Mesenchymal stem cell (in vitro differentiated cells and primary cell): ENCODE measurements around the gene GPAM.
"Not testable (repeated sequence)": the region's sequence is repeated elsewhere in the genome, so short reads cannot be mapped to it uniquely, and the experiment has no call there.

ENCODE experiments used
- DNase-seq: peaks from one replicate; pipeline ENCODE4 v3.0.0-alpha.2; 2013
- H2AFZ ChIP-seq: one replicate; pipeline ENCODE4 v1.6.1; 2013; ENCODE audit warnings: low read depth, mild to moderate bottlenecking, control low read depth, inconsistent platforms, low read length, moderate library complexity
- H2AK5ac ChIP-seq: 2 replicates; pipeline ENCODE4 v1.6.1; 2013; ENCODE audit warnings: low read length, moderate library complexity, mild to moderate bottlenecking, inconsistent platforms; ENCODE audit not compliant: severe bottlenecking
- H2BK120ac ChIP-seq: one replicate; pipeline ENCODE4 v1.6.1; 2013; ENCODE audit warnings: low read depth, mild to moderate bottlenecking, inconsistent platforms, low read length, moderate library complexity
- H2BK12ac ChIP-seq, 2 experiments: one replicate each; pipeline ENCODE4 v1.6.1; 2013; ENCODE audit warnings: inconsistent platforms in 2 of 2, low read length in 2 of 2, mild to moderate bottlenecking in 2 of 2, moderate library complexity in 2 of 2, control low read depth in 1 of 2
- H2BK15ac ChIP-seq: one replicate; pipeline ENCODE4 v1.6.1; 2013; ENCODE audit warnings: mild to moderate bottlenecking, low read depth, inconsistent platforms; ENCODE audit not compliant: poor library complexity, severe bottlenecking
- H2BK5ac ChIP-seq: 2 replicates; pipeline ENCODE4 v1.6.1; 2013; ENCODE audit warnings: low read depth, mild to moderate bottlenecking, low read length, control low read depth, inconsistent platforms; ENCODE audit not compliant: poor library complexity, severe bottlenecking
- H3K14ac ChIP-seq, 2 experiments: one replicate each; pipeline ENCODE4 v1.6.1; 2013; ENCODE audit warnings: inconsistent platforms in 2 of 2, low read length in 2 of 2, control low read depth in 1 of 2, mild to moderate bottlenecking in 1 of 2, moderate library complexity in 1 of 2
- H3K18ac ChIP-seq, 2 experiments: one replicate each; pipeline ENCODE4 v1.6.1; 2013; ENCODE audit warnings: inconsistent platforms in 2 of 2, low read length in 2 of 2, control low read depth in 1 of 2, low read depth in 1 of 2, mild to moderate bottlenecking in 1 of 2
- H3K23ac ChIP-seq, 2 experiments: one replicate each; pipeline ENCODE4 v1.6.1; 2013; ENCODE audit warnings: inconsistent platforms in 2 of 2, low read length in 2 of 2, mild to moderate bottlenecking in 2 of 2, moderate library complexity in 2 of 2, control low read depth in 1 of 2
- H3K27ac ChIP-seq: 2 replicates; pipeline ENCODE4 v1.5.1; 2013; ENCODE audit warnings: mild to moderate bottlenecking, moderate library complexity, low read length, control low read depth, inconsistent platforms; ENCODE audit not compliant: poor library complexity, severe bottlenecking
- H3K27me3 ChIP-seq, 2 experiments: 2 replicates each; pipeline versions ENCODE4 v1.6.1 to v1.7.0; 2013; ENCODE audit warnings: low read length in 2 of 2, mild to moderate bottlenecking in 2 of 2, moderate library complexity in 2 of 2, control low read depth in 1 of 2, inconsistent platforms in 1 of 2; ENCODE audit not compliant: control insufficient read depth in 1 of 2, insufficient read depth in 1 of 2
- H3K36me3 ChIP-seq, 2 experiments: 2 replicates each; pipeline versions ENCODE4 v1.6.1 to v1.7.0; 2013; ENCODE audit warnings: low read length in 2 of 2, control low read depth in 1 of 2, inconsistent platforms in 1 of 2, low read depth in 1 of 2, mild to moderate bottlenecking in 1 of 2; ENCODE audit not compliant: insufficient read depth in 2 of 2, control insufficient read depth in 1 of 2
- H3K4ac ChIP-seq, 2 experiments: one replicate each; pipeline ENCODE4 v1.6.1; 2013; ENCODE audit warnings: inconsistent platforms in 2 of 2, low read length in 2 of 2, mild to moderate bottlenecking in 2 of 2, moderate library complexity in 2 of 2, control low read depth in 1 of 2, low read depth in 1 of 2
- H3K4me1 ChIP-seq: 2 replicates; pipeline ENCODE4 v1.6.1; 2013; ENCODE audit warnings: low read depth, low read length, control low read depth; ENCODE audit not compliant: control insufficient read depth, insufficient read depth
- H3K4me2 ChIP-seq: 2 replicates; pipeline ENCODE4 v1.6.1; 2013; ENCODE audit warnings: low read length, mild to moderate bottlenecking, inconsistent platforms; ENCODE audit not compliant: poor library complexity, severe bottlenecking
- H3K4me3 ChIP-seq, 2 experiments: 2 replicates each; pipeline versions ENCODE4 v1.5.1 to v1.7.0; 2013; ENCODE audit warnings: low read length in 2 of 2, mild to moderate bottlenecking in 2 of 2, control low read depth in 1 of 2, low read depth in 1 of 2; ENCODE audit not compliant: insufficient read depth in 1 of 2
- H3K79me1 ChIP-seq: replicated peaks from 2 replicates; pipeline ENCODE4 v1.6.1; 2013; ENCODE audit warnings: mild to moderate bottlenecking, control low read depth, low read length, inconsistent platforms; ENCODE audit not compliant: poor library complexity, severe bottlenecking
- H3K9ac ChIP-seq: 2 replicates; pipeline ENCODE4 v1.7.0; 2013; ENCODE audit warnings: mild to moderate bottlenecking, low read length, moderate library complexity
- H3K9me3 ChIP-seq: 2 replicates; pipeline ENCODE4 v1.7.0; 2013; ENCODE audit warnings: mild to moderate bottlenecking, low read length; ENCODE audit not compliant: control insufficient read depth
- H4K8ac ChIP-seq: one replicate; pipeline ENCODE4 v1.6.1; 2013; ENCODE audit warnings: inconsistent platforms, mild to moderate bottlenecking, low read length, moderate library complexity
- H4K91ac ChIP-seq: one replicate; pipeline ENCODE4 v1.6.1; 2013; ENCODE audit warnings: mild to moderate bottlenecking, low read length, inconsistent platforms
- WGBS: methylation state at CpG from one replicate; pipeline ENCODE4 v1.1.7; 2013; ENCODE audit warnings: mixed read lengths; 5-methylcytosine and 5-hydroxymethylcytosine counted together

The GPAM gene

GRCh38 chr10:112200259-112200658 lies 16.7 kb upstream of the GPAM start:
- H3K9me3 ChIP-seq, H2BK120ac ChIP-seq, H2AK5ac ChIP-seq, H2BK12ac ChIP-seq, H3K27ac ChIP-seq, H3K79me1 ChIP-seq, H3K27me3 ChIP-seq, H2BK15ac ChIP-seq, H2BK5ac ChIP-seq, H3K4me3 ChIP-seq, H4K8ac ChIP-seq, H3K14ac ChIP-seq, H3K18ac ChIP-seq, H3K9ac ChIP-seq, H3K4me2 ChIP-seq, H2AFZ ChIP-seq, H3K4ac ChIP-seq, H4K91ac ChIP-seq, DNase-seq, H3K23ac ChIP-seq, H3K4me1 ChIP-seq, H3K36me3 ChIP-seq: not testable (repeated sequence)
- WGBS, result 71% methylated on average over 5 of the region's 5 CpGs

GRCh38 chr10:112197662-112198061 lies 14.1 kb upstream of the GPAM start:
- not testable (repeated sequence) for H3K4me3 ChIP-seq, H3K18ac ChIP-seq, H4K8ac ChIP-seq, H2BK12ac ChIP-seq, DNase-seq, H3K27me3 ChIP-seq, H3K4me2 ChIP-seq, H2BK5ac ChIP-seq, H3K23ac ChIP-seq, H2BK120ac ChIP-seq, H3K27ac ChIP-seq, H3K4me1 ChIP-seq, H3K79me1 ChIP-seq, H3K9ac ChIP-seq, H2AFZ ChIP-seq, H3K4ac ChIP-seq, H3K14ac ChIP-seq, H4K91ac ChIP-seq, H3K36me3 ChIP-seq, H2BK15ac ChIP-seq, H2AK5ac ChIP-seq, H3K9me3 ChIP-seq
- WGBS, result no CpG with 5 or more reads among the region's 2 CpGs

GRCh38 chr10:112195224-112195623 lies 11.7 kb upstream of the GPAM start:
- DNase-seq, result no peak
- Histone ChIP-seq H3K36me3 (no peaks in the 10 kb centered on the region), H3K4me2 (no peak overlapping the region), H2BK15ac (no peak overlapping the region), H4K8ac (no peak overlapping the region), H3K4me3 (no peak overlapping the region), H3K9ac (no peak overlapping the region), H3K4me1 (no peaks in the 10 kb centered on the region), H2BK120ac (no peak overlapping the region), H3K14ac (no peak overlapping the region), H3K79me1 (no peaks in the 10 kb centered on the region), H4K91ac (no peak overlapping the region), H3K18ac (no peak overlapping the region), H3K27ac (no peak overlapping the region), H2BK12ac (no peak overlapping the region), H2BK5ac (no peak overlapping the region), H3K4ac (no peak overlapping the region), H3K9me3 (no peaks in the 10 kb centered on the region), H3K23ac (no peak overlapping the region), H3K27me3 (no peaks in the 10 kb centered on the region), H2AK5ac (no peak overlapping the region), H2AFZ (no peak overlapping the region)
- 79% methylated on average over 7 of the region's 7 CpGs for WGBS

- Histone ChIP-seq H3K18ac (no peak overlapping the region), H3K9ac (no peak overlapping the region), H3K27ac (no peak overlapping the region), H4K8ac (no peak overlapping the region), H3K4me3 (no peak overlapping the region), H4K91ac (no peak overlapping the region), H3K4ac (no peak overlapping the region), H2BK120ac (no peak overlapping the region), H2AK5ac (no peak overlapping the region), H3K4me2 (no peak overlapping the region), H3K4me1 (no peaks in the 10 kb centered on the region), H2BK15ac (no peak overlapping the region), H3K23ac (no peak overlapping the region), H3K36me3 (no peaks in the 10 kb centered on the region), H2BK5ac (no peak overlapping the region), H3K79me1 (no peaks in the 10 kb centered on the region), H2BK12ac (no peak overlapping the region), H2AFZ (no peak overlapping the region), H3K27me3 (no peaks in the 10 kb centered on the region), H3K14ac (no peak overlapping the region), H3K9me3 (peaks cover 4% of the 10 kb centered on the region)
- no peak for DNase-seq
- 84% methylated on average over 6 of the region's 6 CpGs for WGBS
Observed at GRCh38 chr10:112191791-112192190, 8.2 kb upstream of the GPAM start.
